ENCODE data around the gene CD59.
"Not testable (repeated sequence)": the region's sequence is repeated elsewhere in the genome, so short reads cannot be mapped to it uniquely, and the experiment has no call there.

GRCh38 chr11:33661526-33661925 is 74.7 kb downstream of the CD59 start:
- TF ChIP-seq CTCF (conservative IDR thresholded peaks at IDR 0.05; ENCODE audit: low read depth, low read length); POLR2A (IDR thresholded peaks at IDR 0.05; ENCODE audit: low read depth, low read length); NFE2L2 (IDR thresholded peaks at IDR 0.05; ENCODE audit: low read depth, low read length); ELK1 (IDR thresholded peaks at IDR 0.05; ENCODE audit: borderline replicate concordance, low read depth, low read length); CEBPB (IDR thresholded peaks at IDR 0.05; ENCODE audit: low read depth, low read length); MAFK (IDR thresholded peaks at IDR 0.05; ENCODE audit: low read depth, low read length); BHLHE40 (IDR thresholded peaks at IDR 0.05; ENCODE audit: low read depth, low read length); FOS (IDR thresholded peaks at IDR 0.05; ENCODE audit: low read depth, low read length); USF2 (IDR thresholded peaks at IDR 0.05; ENCODE audit: low read depth, low read length); RCOR1 (IDR thresholded peaks at IDR 0.05; ENCODE audit: insufficient replicate concordance, low read length); RFX5 (IDR thresholded peaks at IDR 0.05; ENCODE audit: low read depth, low read length); MXI1 (IDR thresholded peaks at IDR 0.05; ENCODE audit: borderline replicate concordance, low read depth, low read length); RAD21 (IDR thresholded peaks at IDR 0.05; ENCODE audit: low read length); MAZ (IDR thresholded peaks at IDR 0.05; ENCODE audit: borderline replicate concordance, low read depth, low read length): not testable (repeated sequence)
